ENCODE results near the gene NOD2.

GRCh38 chr16:50706250-50706649 lies 12.8 kb downstream of the NOD2 start:
- no peak for TF ChIP-seq CTCF (IDR thresholded peaks at IDR 0.05; ENCODE audit: low read depth, low read length, missing input control)
- no peak for TF ChIP-seq REST (IDR thresholded peaks at IDR 0.05)
- no peak for TF ChIP-seq EGR1 (IDR thresholded peaks at IDR 0.05; ENCODE audit: low read depth in 2 of 2)
- TF ChIP-seq, protein P1, sequence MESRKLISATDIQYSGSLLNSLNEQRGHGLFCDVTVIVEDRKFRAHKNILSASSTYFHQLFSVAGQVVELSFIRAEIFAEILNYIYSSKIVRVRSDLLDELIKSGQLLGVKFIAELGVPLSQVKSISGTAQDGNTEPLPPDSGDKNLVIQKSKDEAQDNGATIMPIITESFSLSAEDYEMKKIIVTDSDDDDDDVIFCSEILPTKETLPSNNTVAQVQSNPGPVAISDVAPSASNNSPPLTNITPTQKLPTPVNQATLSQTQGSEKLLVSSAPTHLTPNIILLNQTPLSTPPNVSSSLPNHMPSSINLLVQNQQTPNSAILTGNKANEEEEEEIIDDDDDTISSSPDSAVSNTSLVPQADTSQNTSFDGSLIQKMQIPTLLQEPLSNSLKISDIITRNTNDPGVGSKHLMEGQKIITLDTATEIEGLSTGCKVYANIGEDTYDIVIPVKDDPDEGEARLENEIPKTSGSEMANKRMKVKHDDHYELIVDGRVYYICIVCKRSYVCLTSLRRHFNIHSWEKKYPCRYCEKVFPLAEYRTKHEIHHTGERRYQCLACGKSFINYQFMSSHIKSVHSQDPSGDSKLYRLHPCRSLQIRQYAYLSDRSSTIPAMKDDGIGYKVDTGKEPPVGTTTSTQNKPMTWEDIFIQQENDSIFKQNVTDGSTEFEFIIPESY (IDR thresholded peaks at IDR 0.05): no peak
- TF ChIP-seq TAF1 (conservative IDR thresholded peaks at IDR 0.05): no peak
- no peak for TF ChIP-seq YY1 (IDR thresholded peaks at IDR 0.05)
- no peak for TF ChIP-seq FOXA1 (IDR thresholded peaks at IDR 0.05)
- no peak for TF ChIP-seq MAX (IDR thresholded peaks at IDR 0.05)
- TF ChIP-seq RAD21 (IDR thresholded peaks at IDR 0.05): no peak

Measured in liver (tissue), 3 donors.